H1 (cell line): ENCODE data around the gene RBFOX1. TPM values are rescaled to one million over a fixed set of nuclear protein-coding genes. Genes with fewer than 3 reads are reported as not detected.

Source experiments
- CTCF ChIA-PET: fragments of 300-600 bp; sonication (Branson Sonifier 250); formaldehyde crosslinking; loops from one replicate; lab custom pipeline; 2021; ENCODE audit not compliant: partially characterized antibody; lab: Charles Lee
- POLR2A ChIA-PET: fragments of 300-600 bp; sonication (Branson Sonifier 250); formaldehyde crosslinking; loops from one replicate; lab custom pipeline; 2021; ENCODE audit warnings: inconsistent platforms; ENCODE audit not compliant: partially characterized antibody; lab: Charles Lee
- DNase-seq, 2 experiments: peaks; one replicate each; pipeline versions ENCODE4 v3.0.0 to v3.0.0-alpha.2; 2010 to 2022; ENCODE audit warnings: low spot score in 2 of 2, low read depth in 1 of 2, mixed read lengths in 1 of 2
- FAIRE-seq: peaks from 2 replicates; lab custom pipeline; 2011; peaks lifted over from hg19 to GRCh38; lab: Jason Lieb, UNC
- H2AFZ ChIP-seq: 2 replicates; pipeline ENCODE4 v1.8.1; 2012; ENCODE audit warnings: low read length, inconsistent platforms
- H2AK5ac ChIP-seq: 2 replicates; pipeline ENCODE4 v1.6.1; 2013; ENCODE audit warnings: low read depth, low read length
- H2BK120ac ChIP-seq: replicated peaks from 2 replicates; pipeline ENCODE3; 2013; ENCODE audit warnings: low read depth, low read length, inconsistent platforms
- H2BK12ac ChIP-seq: 2 replicates; pipeline ENCODE4 v1.6.1; 2013; ENCODE audit warnings: low read depth, low read length
- H2BK15ac ChIP-seq: 2 replicates; pipeline ENCODE4 v1.6.1; 2013; ENCODE audit warnings: low read length
- H2BK20ac ChIP-seq: 2 replicates; pipeline ENCODE4 v1.6.1; 2013; ENCODE audit warnings: low read length
- H2BK5ac ChIP-seq: 2 replicates; pipeline ENCODE4 v1.6.1; 2013; ENCODE audit warnings: low read depth, low read length
- H3K14ac ChIP-seq: 2 replicates; pipeline ENCODE4 v1.6.1; 2013; ENCODE audit warnings: inconsistent platforms; ENCODE audit not compliant: insufficient read length
- H3K18ac ChIP-seq: 2 replicates; pipeline ENCODE4 v1.6.1; 2013; ENCODE audit warnings: low read length; ENCODE audit errors: extremely low read depth
- H3K23ac ChIP-seq: 2 replicates; pipeline ENCODE4 v1.6.1; 2013; ENCODE audit warnings: inconsistent platforms; ENCODE audit not compliant: insufficient read length
- H3K23me2 ChIP-seq: 2 replicates; pipeline ENCODE4 v1.6.1; 2013; ENCODE audit warnings: low read depth, low read length
- H3K27ac ChIP-seq: 2 replicates; pipeline ENCODE4 v1.6.1; 2011; ENCODE audit warnings: low read depth, low read length, inconsistent platforms
- H3K27me3 ChIP-seq, 4 experiments: replicated peaks in 1 of 4; 1 replicate in 1 of 4; 2 replicates in 3 of 4; pipeline versions ENCODE4 v1.6.1 to v1.8.1; 2011 to 2013; ENCODE audit warnings: low read length in 3 of 4, mild to moderate bottlenecking in 3 of 4, inconsistent platforms in 2 of 4, mixed read lengths in 2 of 4, moderate library complexity in 1 of 4; ENCODE audit not compliant: control insufficient read depth in 3 of 4, insufficient read depth in 3 of 4; ENCODE audit errors: extremely low read depth in 1 of 4
- H3K36me3 ChIP-seq, 4 experiments: 2 replicates each; pipeline versions ENCODE4 v1.6.1 to v1.8.1; 2011 to 2013; ENCODE audit warnings: mild to moderate bottlenecking in 4 of 4, low read length in 3 of 4, moderate library complexity in 2 of 4, control low read depth in 1 of 4, inconsistent platforms in 1 of 4; ENCODE audit not compliant: insufficient read depth in 4 of 4, control insufficient read depth in 2 of 4
- H3K4ac ChIP-seq: replicated peaks from 2 replicates; pipeline ENCODE3; 2013; ENCODE audit warnings: low read length, low read depth, mixed read lengths, inconsistent platforms; ENCODE audit not compliant: insufficient read length
- H3K4me1 ChIP-seq, 4 experiments: replicated peaks in 1 of 4; 1 replicate in 1 of 4; 2 replicates in 3 of 4; pipeline versions ENCODE4 v1.6.1 to v1.8.1; 2011 to 2013; ENCODE audit warnings: low read length in 3 of 4, inconsistent platforms in 2 of 4, mixed read lengths in 1 of 4; ENCODE audit not compliant: insufficient read depth in 4 of 4, control insufficient read depth in 3 of 4
- H3K4me2 ChIP-seq, 2 experiments: 2 replicates each; pipeline versions ENCODE4 v1.6.1 to v1.8.1; 2011 to 2013; ENCODE audit warnings: low read depth in 2 of 2, low read length in 2 of 2, control low read depth in 1 of 2, inconsistent platforms in 1 of 2, mild to moderate bottlenecking in 1 of 2; ENCODE audit not compliant: insufficient read depth in 1 of 2
- H3K4me3 ChIP-seq, 4 experiments: fragments of 200-600, 300-600 bp in 1 of 4; sonication (generic), shearing (Covaris generic), sonication (Bioruptor Twin) in 1 of 4; 2 replicates each; pipeline versions ENCODE4 v1.5.1 to v1.8.1; 2011 to 2016; ENCODE audit warnings: low read length in 4 of 4, low read depth in 3 of 4, control low read depth in 2 of 4, inconsistent platforms in 2 of 4, mild to moderate bottlenecking in 2 of 4, mixed read lengths in 1 of 4, moderate library complexity in 1 of 4; ENCODE audit not compliant: insufficient read depth in 2 of 4; ENCODE audit errors: extremely low read depth in 1 of 4
- H3K56ac ChIP-seq: replicated peaks from 2 replicates; pipeline ENCODE3; 2013; ENCODE audit warnings: low read depth, mild to moderate bottlenecking, mixed read lengths, low read length, inconsistent platforms; ENCODE audit not compliant: insufficient read length
- H3K79me1 ChIP-seq: 2 replicates; pipeline ENCODE4 v1.6.1; 2013; ENCODE audit warnings: low read depth, low read length, control low read depth
- H3K79me2 ChIP-seq, 2 experiments: 2 replicates each; pipeline versions ENCODE4 v1.6.1 to v1.8.1; 2012 to 2013; ENCODE audit warnings: low read length in 2 of 2, mild to moderate bottlenecking in 2 of 2, inconsistent platforms in 1 of 2; ENCODE audit not compliant: insufficient read depth in 2 of 2, control insufficient read depth in 1 of 2
- H3K9ac ChIP-seq, 4 experiments: replicated peaks in 1 of 4; 1 replicate in 1 of 4; 2 replicates in 3 of 4; pipeline versions ENCODE4 v1.6.1 to v1.8.1; 2011 to 2013; ENCODE audit warnings: low read depth in 3 of 4, low read length in 3 of 4, control low read depth in 2 of 4, mild to moderate bottlenecking in 2 of 4, moderate library complexity in 2 of 4, inconsistent platforms in 1 of 4; ENCODE audit errors: extremely low read depth in 1 of 4
- H3K9me3 ChIP-seq, 2 experiments: 2 replicates each; pipeline versions ENCODE4 v1.6.1 to v1.8.1; 2012 to 2013; ENCODE audit warnings: mild to moderate bottlenecking in 2 of 2, moderate library complexity in 2 of 2, control low read depth in 1 of 2, inconsistent platforms in 1 of 2, low read depth in 1 of 2, low read length in 1 of 2, mixed read lengths in 1 of 2; ENCODE audit not compliant: insufficient read depth in 2 of 2
- H4K20me1 ChIP-seq, 2 experiments: replicated peaks in 1 of 2; 2 replicates each; pipeline versions ENCODE3 to v1.8.1; 2011 to 2013; ENCODE audit warnings: inconsistent platforms in 2 of 2, low read length in 2 of 2, mild to moderate bottlenecking in 1 of 2; ENCODE audit not compliant: insufficient read depth in 2 of 2, control insufficient read depth in 1 of 2
- H4K5ac ChIP-seq: 2 replicates; pipeline ENCODE4 v1.6.1; 2013; ENCODE audit warnings: low read length, low read depth, mixed read lengths, inconsistent platforms; ENCODE audit not compliant: insufficient read length
- H4K8ac ChIP-seq: 2 replicates; pipeline ENCODE4 v1.8.0; 2013; ENCODE audit warnings: mild to moderate bottlenecking, moderate library complexity, low read length, inconsistent platforms; ENCODE audit not compliant: insufficient read depth; ENCODE audit errors: extremely low read depth
- H4K91ac ChIP-seq: replicated peaks from 2 replicates; pipeline ENCODE3; 2013; ENCODE audit warnings: low read length, mixed read lengths, inconsistent platforms; ENCODE audit not compliant: insufficient read length
- ATF2 ChIP-seq: IDR thresholded peaks from 2 replicates; pipeline ENCODE4 v1.6.1; 2012; ENCODE audit warnings: low read length, inconsistent platforms
- CHD2 ChIP-seq: IDR thresholded peaks from 2 replicates; pipeline ENCODE4 v1.6.1; 2012; ENCODE audit warnings: low read length, improper control_type of control experiment
- GTF2F1 ChIP-seq: IDR thresholded peaks from 2 replicates; pipeline ENCODE4 v1.6.1; 2012; ENCODE audit warnings: low read depth, low read length, improper control_type of control experiment, borderline replicate concordance
- KDM1A ChIP-seq: fragments of 200-600, 300-600 bp; sonication (generic); IDR thresholded peaks from 2 replicates; pipeline ENCODE4 v1.7.1; 2016; ENCODE audit warnings: mild to moderate bottlenecking, low read length, borderline replicate concordance
- POLR2AphosphoS5 ChIP-seq: IDR thresholded peaks from 2 replicates; pipeline ENCODE4 v1.6.1; 2011; ENCODE audit warnings: low read depth, low read length
- RBBP5 ChIP-seq: IDR thresholded peaks from 2 replicates; pipeline ENCODE4 v1.7.1; 2012; ENCODE audit warnings: low read depth, mild to moderate bottlenecking, inconsistent platforms, low read length, moderate library complexity, borderline replicate concordance
- RFX5 ChIP-seq: IDR thresholded peaks from 2 replicates; pipeline ENCODE4 v1.6.1; 2011; ENCODE audit warnings: low read depth, low read length, improper control_type of control experiment, borderline replicate concordance
- SIN3A ChIP-seq, 2 experiments: IDR thresholded peaks in 1 of 2; conservative IDR thresholded peaks in 1 of 2; 2 replicates each; pipeline ENCODE4 v1.6.1; 2011 to 2012; ENCODE audit warnings: low read length in 2 of 2, improper control_type of control experiment in 1 of 2, low read depth in 1 of 2, mild to moderate bottlenecking in 1 of 2
- SIX5 ChIP-seq: IDR thresholded peaks from 2 replicates; pipeline ENCODE4 v1.6.1; 2011; ENCODE audit warnings: mild to moderate bottlenecking, low read depth, low read length
- SP2 ChIP-seq: IDR thresholded peaks from 2 replicates; pipeline ENCODE4 v1.6.1; 2012; ENCODE audit warnings: mild to moderate bottlenecking, low read length, inconsistent platforms
- YY1 ChIP-seq: IDR thresholded peaks from 2 replicates; pipeline ENCODE4 v1.6.1; 2011; ENCODE audit warnings: low read depth, mild to moderate bottlenecking, low read length
- WGBS, 2 experiments: shearing (Covaris generic) in 1 of 2; methylation state at CpG; one replicate each; pipeline versions ENCODE4 v1.1.6 to v1.1.7; 2013 to 2015; ENCODE audit warnings: low lambda C conversion rate in 2 of 2, mixed read lengths in 2 of 2, inconsistent platforms in 1 of 2, low coverage in 1 of 2, missing lambda C conversion rate in 1 of 2; ENCODE audit not compliant: insufficient replicate concordance in 2 of 2, insufficient coverage in 1 of 2, insufficient read length in 1 of 2; ENCODE audit errors: extremely low coverage in 1 of 2, missing lambda C conversion rate in 1 of 2; 5-methylcytosine and 5-hydroxymethylcytosine counted together
- polyA plus RNA-seq, 7 experiments: library from polyadenylated mRNA; depleted of rRNA in 3 of 7; stranded (reverse) in 5 of 7; unstranded in 2 of 7; fragments of >200 nt in 5 of 7; fragments of 200-250 nt in 2 of 7; gene quantifications; 1 replicate in 5 of 7; 2 replicates in 1 of 7; 4 replicates in 1 of 7; pipeline versions ENCODE4 v1.2.1 to v1.2.3, GENCODE V29; 2011 to 2013; ENCODE audit warnings: missing spikeins in 2 of 7, mixed read lengths in 2 of 7
- total RNA-seq: library from RNA; stranded (reverse); fragmentation: NEBNext Ultra II Directional; extraction: Animal tissue kit (Norgen Biotek cat#: 25700); gene quantifications from 2 replicates; pipeline ENCODE4 v1.2.1, GENCODE V29; 2021

RBFOX1 gene
- total and polyA plus RNA-seq, 2 of the 8 experiments (the other 6 are each of a cell fraction or from before 2014, with no cell fraction given), result 1.7 to 2.8 TPM

- Histone ChIP-seq H3K14ac (no peak overlapping the region), H4K20me1 (no peaks in the 10 kb centered on the region), H2BK120ac (no peak overlapping the region), H3K23me2 (no peaks in the 10 kb centered on the region), H2AFZ (no peak overlapping the region), H3K18ac (no peak overlapping the region), H2AK5ac (no peak overlapping the region), H3K27ac (no peak overlapping the region), H3K23ac (no peak overlapping the region), H4K8ac (no peak overlapping the region), H2BK20ac (no peak overlapping the region), H3K4me1 (peaks cover 0 to 5% (median 2%) of the 10 kb centered on the region in 4 experiments; a peak in 2 of 7 replicates), H2BK5ac (no peak overlapping the region), H3K9ac (no peak overlapping the region), H4K91ac (no peak overlapping the region), H3K79me1 (no peaks in the 10 kb centered on the region), H2BK15ac (no peak overlapping the region), H4K5ac (no peak overlapping the region), H3K56ac (no peak overlapping the region), H3K79me2 (no peaks in the 10 kb centered on the region), H3K4ac (no peak overlapping the region), H3K4me2 (no peak overlapping the region), H3K36me3 (no peaks in the 10 kb centered on the region), H3K9me3 (no peaks in the 10 kb centered on the region), H2BK12ac (no peak overlapping the region), H3K27me3 (no peaks in the 10 kb centered on the region), H3K4me3 (no peak overlapping the region)
- ChIA-PET CTCF (interaction anchor here (1.0 kb wide), 1 partner anchor 13 kb away, joined by 3 read pairs; no protein-coding TSS in a partner anchor), POLR2A (no interaction called here)
- no peak for DNase-seq
- whole genome bisulfite sequencing, 2 experiments, result 88% methylated on average over 3 of the region's 3 CpGs; no CpG with 5 or more reads in 1 of the 2 experiments
- no peak for FAIRE-seq
- no peak for TF ChIP-seq SIN3A (conservative IDR thresholded peaks at IDR 0.05 in 1 of 2, IDR thresholded peaks at IDR 0.05 in 1 of 2; ENCODE audit: low read depth in 1 of 2, low read length in 2 of 2)
- TF ChIP-seq SIX5, result no peak
- TF ChIP-seq POLR2AphosphoS5, result no peak
- no peak for TF ChIP-seq SP2
- TF ChIP-seq CHD2, result no peak
- no peak for TF ChIP-seq KDM1A
- no peak for TF ChIP-seq YY1
- TF ChIP-seq ATF2, result no peak
- TF ChIP-seq RFX5, result no peak
- TF ChIP-seq RBBP5, result no peak
- no peak for TF ChIP-seq GTF2F1
Measured at GRCh38 chr16:7601100-7601499, 268.5 kb downstream of the RBFOX1 start.
